SK-N-SH (cell line): ENCODE data around the gene CTTNBP2NL.
"Not testable (repeated sequence)": the region's sequence is repeated elsewhere in the genome, so short reads cannot be mapped to it uniquely, and the experiment has no call there.

Experiments
- FOSL2 ChIP-seq: IDR thresholded peaks from 2 replicates; pipeline ENCODE4 v1.4.0; 2012; ENCODE audit warnings: low read depth, mild to moderate bottlenecking, moderate library complexity, borderline replicate concordance
- GABPA ChIP-seq: IDR thresholded peaks from 2 replicates; pipeline ENCODE4 v1.4.0; 2012; ENCODE audit warnings: low read depth, mild to moderate bottlenecking
- POLR2AphosphoS5 ChIP-seq: IDR thresholded peaks from 2 replicates; pipeline ENCODE4 v1.6.1; 2012; ENCODE audit warnings: low read depth, low read length
- RAD21 ChIP-seq: IDR thresholded peaks from 2 replicates; pipeline ENCODE4 v1.6.1; 2012; ENCODE audit warnings: mild to moderate bottlenecking, low read length
- SMC3 ChIP-seq: IDR thresholded peaks from 2 replicates; pipeline ENCODE4 v1.6.1; 2012; ENCODE audit warnings: low read depth, low read length, improper control_type of control experiment
- TAF1 ChIP-seq: IDR thresholded peaks from 2 replicates; pipeline ENCODE4 v1.6.1; 2012; ENCODE audit warnings: low read depth, mild to moderate bottlenecking, low read length, moderate library complexity, borderline replicate concordance
- USF1 ChIP-seq: IDR thresholded peaks from 2 replicates; pipeline ENCODE4 v1.4.0; 2012; ENCODE audit warnings: low read depth, borderline replicate concordance
- YY1 ChIP-seq: IDR thresholded peaks from 2 replicates; pipeline ENCODE4 v1.4.0; 2012; ENCODE audit warnings: low read depth, mild to moderate bottlenecking
- TF ChIP-seq, protein P1 (sequence below): fragments of 200-600 bp; sonication (generic); IDR thresholded peaks from 2 replicates; pipeline ENCODE4 v1.6.1; 2017; ENCODE audit warnings: antibody characterized with exemption, mild to moderate bottlenecking, moderate library complexity
- TF ChIP-seq, protein P2 (sequence below): IDR thresholded peaks from 2 replicates; pipeline ENCODE4 v1.6.1; 2012; ENCODE audit warnings: mild to moderate bottlenecking, low read depth, low read length, moderate library complexity

- TF ChIP-seq, protein P1, sequence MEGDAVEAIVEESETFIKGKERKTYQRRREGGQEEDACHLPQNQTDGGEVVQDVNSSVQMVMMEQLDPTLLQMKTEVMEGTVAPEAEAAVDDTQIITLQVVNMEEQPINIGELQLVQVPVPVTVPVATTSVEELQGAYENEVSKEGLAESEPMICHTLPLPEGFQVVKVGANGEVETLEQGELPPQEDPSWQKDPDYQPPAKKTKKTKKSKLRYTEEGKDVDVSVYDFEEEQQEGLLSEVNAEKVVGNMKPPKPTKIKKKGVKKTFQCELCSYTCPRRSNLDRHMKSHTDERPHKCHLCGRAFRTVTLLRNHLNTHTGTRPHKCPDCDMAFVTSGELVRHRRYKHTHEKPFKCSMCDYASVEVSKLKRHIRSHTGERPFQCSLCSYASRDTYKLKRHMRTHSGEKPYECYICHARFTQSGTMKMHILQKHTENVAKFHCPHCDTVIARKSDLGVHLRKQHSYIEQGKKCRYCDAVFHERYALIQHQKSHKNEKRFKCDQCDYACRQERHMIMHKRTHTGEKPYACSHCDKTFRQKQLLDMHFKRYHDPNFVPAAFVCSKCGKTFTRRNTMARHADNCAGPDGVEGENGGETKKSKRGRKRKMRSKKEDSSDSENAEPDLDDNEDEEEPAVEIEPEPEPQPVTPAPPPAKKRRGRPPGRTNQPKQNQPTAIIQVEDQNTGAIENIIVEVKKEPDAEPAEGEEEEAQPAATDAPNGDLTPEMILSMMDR, result not testable (repeated sequence)
- TF ChIP-seq YY1, FOSL2, SMC3, TAF1, USF1, RAD21, GABPA, POLR2AphosphoS5: not testable (repeated sequence)
- TF ChIP-seq, protein P2, sequence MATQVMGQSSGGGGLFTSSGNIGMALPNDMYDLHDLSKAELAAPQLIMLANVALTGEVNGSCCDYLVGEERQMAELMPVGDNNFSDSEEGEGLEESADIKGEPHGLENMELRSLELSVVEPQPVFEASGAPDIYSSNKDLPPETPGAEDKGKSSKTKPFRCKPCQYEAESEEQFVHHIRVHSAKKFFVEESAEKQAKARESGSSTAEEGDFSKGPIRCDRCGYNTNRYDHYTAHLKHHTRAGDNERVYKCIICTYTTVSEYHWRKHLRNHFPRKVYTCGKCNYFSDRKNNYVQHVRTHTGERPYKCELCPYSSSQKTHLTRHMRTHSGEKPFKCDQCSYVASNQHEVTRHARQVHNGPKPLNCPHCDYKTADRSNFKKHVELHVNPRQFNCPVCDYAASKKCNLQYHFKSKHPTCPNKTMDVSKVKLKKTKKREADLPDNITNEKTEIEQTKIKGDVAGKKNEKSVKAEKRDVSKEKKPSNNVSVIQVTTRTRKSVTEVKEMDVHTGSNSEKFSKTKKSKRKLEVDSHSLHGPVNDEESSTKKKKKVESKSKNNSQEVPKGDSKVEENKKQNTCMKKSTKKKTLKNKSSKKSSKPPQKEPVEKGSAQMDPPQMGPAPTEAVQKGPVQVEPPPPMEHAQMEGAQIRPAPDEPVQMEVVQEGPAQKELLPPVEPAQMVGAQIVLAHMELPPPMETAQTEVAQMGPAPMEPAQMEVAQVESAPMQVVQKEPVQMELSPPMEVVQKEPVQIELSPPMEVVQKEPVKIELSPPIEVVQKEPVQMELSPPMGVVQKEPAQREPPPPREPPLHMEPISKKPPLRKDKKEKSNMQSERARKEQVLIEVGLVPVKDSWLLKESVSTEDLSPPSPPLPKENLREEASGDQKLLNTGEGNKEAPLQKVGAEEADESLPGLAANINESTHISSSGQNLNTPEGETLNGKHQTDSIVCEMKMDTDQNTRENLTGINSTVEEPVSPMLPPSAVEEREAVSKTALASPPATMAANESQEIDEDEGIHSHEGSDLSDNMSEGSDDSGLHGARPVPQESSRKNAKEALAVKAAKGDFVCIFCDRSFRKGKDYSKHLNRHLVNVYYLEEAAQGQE, result not testable (repeated sequence)
These were observed 55.3 kb downstream of the CTTNBP2NL start for GRCh38 chr1:112451301-112451700.
